Measurements from ENCODE around the gene RAB29.

The RAB29 gene

DNA sequence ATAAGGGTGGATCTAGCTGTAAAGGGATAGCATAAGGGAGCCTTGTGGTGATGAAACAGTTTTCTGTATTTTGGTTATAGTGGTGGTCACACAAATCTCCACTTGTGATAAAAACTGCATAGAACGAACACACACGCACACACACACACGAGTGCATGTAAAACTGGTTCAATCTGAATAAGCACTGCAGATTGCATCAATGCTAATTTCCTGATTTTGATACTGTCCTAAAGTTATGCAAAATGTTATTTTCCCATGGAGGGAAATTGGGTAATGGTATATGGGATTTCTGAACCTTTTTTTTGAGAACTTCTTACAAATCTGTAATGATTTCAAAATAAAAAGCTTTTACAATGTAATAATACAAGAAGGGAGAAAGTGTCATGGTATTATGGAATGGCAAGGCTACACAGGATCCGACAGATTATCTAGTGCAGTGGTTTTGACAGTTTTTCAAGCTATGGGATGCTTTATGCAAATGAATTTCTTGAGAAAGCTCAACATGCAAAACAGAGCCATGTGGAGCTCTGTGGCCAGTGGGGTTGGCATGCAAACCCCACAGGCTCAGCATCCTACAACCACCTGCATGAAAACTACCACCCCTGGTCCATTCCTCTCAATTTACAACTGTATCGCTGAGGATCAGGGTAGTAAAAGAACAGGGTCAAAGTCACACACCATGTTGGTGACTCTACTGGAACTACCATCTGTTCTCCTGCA is 18.9 kb upstream of the RAB29 start:
- no peak for DNase-seq

DNA sequence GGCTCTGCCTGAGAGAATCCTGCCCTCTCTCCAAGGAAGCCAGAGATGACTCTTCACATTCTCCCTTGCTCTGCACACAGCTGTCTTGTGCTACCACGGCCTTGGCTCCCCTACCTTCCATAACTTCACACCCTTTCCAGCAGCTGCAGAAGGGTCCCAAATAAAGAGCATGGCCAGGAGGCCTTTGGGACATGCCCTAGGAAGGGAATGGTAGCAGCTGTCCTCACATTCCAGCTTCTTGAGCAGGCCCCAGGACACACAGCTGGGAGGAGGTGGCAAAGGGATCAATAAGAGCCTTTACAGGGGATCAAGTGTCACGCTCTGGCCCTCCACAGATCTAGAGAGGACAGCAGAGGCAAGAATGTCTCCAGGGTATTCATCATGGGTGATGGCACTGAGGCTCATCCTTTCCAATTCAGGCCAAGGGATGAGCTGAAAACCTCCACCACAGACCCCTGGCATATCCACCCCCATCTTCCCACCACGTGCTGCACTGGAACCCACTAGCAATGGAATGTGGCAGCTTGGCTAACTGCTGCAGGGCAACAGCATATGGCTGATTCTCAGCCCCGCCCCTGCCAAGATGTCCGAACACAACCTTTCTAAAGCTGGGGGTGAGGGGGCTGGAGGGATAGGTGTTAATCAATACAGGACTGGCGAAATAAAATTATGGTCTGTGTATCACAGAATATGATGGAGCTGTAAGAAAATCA is 17.8 kb upstream of the RAB29 start:
- no peak for DNase-seq

DNA sequence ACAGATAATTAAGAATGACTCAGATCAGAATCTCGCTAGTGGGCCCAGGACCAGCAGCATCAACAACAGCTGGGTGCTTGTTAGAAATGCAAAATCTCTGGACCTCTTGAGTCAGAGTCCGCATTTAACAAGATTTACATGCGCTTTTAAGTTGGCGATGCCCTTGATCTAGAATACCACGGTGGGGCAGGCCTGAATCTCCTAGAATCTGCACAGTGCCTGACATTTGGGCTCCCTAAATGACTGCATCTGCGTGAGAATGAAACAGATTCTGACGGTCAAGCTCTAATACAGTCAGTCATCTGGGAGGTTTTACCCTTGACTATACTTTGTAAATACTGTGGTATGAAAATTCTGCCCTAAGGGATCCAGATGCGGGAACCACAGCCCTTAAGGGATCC is 17.2 kb upstream of the RAB29 start:
- no peak for DNase-seq

DNA sequence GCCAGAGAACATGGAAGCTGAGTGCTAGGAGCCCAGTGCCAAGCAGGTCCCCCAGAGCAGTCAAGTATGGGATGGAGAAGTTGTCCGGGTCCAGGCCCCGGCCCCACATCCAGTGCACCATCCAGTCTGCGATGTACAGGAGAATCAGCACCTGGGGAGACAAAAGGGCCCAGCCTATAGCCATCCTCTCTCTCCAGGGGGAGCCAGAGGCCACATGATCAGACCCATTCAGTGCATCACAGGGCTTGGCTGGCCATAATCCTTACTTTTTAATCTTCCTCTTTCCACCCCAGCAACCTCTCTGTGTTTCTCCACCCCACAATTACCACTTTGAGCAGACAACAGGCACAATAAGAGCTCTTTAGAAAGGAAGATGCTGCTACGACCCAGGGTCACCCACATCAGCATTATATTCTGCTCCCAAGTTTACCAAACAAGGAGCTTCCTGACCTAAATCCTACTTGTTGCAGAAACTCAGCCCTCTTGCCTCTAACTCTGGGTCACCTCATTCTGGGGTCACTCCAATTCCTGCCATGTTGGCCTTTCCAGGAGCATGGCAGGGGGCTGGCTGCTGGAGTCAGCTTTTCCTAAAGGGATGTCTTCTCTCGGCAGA is 16.4 kb upstream of the RAB29 start:
- DNase-seq = peak; percentile 68

DNA sequence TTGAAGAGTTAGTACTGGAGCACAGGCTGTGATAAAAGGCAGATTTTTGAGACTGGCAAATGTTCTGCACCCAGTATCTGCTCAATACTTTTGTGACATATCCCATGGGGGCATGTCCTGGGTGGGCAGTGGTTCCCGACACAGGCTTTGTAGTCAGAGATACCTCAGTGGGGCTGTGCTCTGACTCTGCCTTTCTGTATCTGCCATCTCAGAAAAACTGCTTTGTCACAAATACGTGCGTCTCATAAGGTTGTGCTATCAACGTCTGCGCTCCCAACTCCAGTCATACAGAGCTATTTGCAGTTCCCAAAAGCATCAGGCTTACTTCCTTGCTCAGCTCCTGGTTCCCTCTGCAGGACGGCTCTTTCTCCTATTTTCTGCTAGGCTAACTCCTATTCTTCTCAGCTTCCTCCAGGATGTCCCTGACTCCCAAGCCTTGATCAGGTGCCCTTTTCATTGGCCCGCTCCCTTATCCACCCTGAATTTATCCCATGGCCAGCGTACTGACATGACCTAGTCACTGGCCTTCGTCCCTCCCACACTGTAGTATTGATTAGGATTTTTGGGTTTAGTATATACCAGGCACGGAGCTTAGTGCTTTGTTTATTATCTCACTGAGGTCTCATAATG is 12.1 kb upstream of the RAB29 start:
- DNase-seq = no peak

DNA sequence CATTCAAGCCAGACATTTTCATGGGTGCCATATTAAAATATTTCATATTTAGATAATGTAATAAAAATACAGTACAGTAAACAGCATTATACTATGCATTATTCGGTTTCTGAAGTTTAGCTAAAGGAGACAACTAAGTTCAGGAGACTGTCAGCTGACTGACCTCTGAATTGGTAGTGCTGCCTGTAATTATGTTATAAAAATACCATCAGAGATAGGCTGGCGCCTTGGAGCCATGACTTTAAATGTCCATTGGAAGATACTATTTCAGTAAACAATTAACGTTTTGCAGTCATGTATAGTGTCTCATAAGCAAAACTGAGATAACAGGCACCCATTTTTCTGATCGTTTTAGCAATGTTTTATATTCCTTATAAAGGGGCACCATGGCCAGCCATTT is 11.3 kb upstream of the RAB29 start:
- no peak for DNase-seq

DNA sequence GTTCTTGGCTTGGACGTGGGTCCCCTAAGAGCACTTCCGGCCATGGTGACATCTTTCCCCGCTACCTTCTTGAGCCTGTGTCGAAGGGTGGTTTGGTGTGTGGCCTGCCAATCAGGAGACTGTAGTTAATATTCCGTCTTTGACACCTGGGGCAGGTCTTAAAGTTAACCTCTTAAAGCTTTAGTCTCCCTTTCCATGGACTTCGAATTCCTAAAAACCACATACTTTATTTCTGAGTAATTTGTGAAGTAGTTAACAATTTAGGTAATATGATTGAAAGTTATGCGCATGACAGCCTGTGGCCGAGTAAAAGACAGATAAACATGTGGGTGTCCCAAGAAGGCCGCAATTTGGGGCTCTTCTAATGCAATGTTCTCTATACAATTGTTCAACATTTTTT is 10.2 kb upstream of the RAB29 start:
- DNase-seq = no peak

DNA sequence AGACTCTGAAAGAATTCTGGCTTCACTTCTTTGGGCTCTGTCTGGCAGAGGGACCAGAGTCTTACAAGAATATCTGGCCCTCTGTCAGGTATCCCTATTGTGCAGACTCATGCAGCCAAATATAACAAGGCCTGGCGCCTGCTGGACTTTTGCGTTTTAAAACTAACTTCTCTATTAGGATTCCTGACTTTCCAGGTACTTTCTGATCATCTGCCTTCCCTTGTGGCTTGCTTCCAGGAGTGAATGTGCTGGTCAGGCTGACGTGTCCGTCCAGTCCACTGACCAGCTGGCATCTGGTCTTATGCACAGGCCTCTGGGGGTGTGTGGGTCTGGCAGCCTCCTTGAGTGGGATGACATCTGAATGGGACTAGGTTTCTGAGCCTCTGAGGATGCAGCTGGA is 8.6 kb upstream of the RAB29 start:
- no peak for DNase-seq

DNA sequence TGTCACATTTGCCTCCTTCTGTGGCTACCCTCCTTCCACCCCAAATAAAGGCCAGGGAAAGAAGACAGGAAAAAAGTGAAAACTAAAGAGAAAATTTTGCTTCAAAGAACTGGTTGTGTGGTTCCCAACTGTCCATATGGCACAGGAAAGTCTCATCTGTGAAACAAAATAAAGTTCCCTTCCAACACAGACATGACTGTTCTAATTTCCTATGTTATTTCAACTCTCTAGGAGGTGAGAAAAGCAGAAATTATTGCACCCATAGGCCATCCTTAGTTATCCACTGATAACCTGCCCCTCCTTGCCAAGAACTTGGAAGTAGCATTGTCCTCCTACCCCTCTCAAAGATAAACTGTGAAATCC is 8.1 kb upstream of the RAB29 start:
- DNase-seq = no peak

DNA sequence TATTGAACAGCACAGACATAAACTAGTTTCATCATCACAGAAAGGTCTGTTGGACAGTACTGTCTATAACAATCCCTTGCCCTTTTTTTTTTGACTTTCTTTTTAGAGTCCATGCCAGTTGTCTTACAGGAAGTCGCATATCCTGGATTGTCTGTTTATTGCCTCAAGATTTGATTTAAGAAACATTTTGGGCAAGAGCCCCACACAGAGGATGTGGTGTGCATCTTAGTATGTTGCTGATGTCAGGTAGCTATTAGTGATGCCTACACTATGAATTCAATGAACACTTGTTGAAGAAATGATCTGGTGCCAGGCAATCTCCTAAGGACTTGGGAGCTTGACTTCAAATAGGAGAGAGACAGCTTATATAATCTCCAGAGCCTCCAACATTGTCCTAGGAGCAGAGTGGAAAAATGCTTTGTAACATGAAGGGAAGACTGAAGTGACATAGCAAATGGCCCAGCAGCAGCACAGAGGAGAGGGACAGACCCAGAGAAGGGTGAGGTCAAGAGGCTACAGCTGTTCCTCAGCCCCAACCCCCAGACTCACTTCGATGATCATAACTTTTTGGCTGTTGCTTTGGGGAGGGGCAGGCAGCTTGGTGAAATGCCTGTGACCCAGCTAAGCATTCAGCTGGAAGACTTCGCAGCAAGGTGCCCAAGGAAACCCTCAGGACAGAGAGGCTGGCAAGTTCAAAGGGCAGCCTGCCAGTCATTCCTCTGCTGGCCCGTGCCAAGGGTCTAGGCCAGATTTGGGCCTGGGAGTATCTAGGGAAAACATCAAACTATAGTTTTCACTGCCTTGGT is 7.5 kb upstream of the RAB29 start:
- no peak for DNase-seq

DNA sequence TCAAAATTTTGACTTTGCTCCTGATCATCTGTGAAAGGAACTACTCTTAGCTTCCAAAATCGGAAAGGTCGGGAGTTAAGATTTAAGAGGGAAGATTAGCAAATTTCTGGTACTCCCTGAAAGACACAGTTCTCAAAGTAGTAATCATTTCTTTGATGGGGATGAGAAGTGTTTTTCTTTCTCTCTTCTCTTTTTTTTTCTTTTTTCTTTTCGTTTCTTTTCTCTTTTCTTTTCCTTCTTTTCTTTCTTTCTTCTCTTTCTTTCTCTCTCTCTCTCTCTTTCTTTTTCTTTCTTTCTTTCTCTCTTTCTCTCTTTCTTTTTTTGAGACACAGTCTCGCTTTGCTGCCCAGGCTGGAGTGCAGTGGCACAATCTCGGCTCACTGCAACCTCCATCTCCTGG is 5.1 kb upstream of the RAB29 start:
- no peak for DNase-seq

DNA sequence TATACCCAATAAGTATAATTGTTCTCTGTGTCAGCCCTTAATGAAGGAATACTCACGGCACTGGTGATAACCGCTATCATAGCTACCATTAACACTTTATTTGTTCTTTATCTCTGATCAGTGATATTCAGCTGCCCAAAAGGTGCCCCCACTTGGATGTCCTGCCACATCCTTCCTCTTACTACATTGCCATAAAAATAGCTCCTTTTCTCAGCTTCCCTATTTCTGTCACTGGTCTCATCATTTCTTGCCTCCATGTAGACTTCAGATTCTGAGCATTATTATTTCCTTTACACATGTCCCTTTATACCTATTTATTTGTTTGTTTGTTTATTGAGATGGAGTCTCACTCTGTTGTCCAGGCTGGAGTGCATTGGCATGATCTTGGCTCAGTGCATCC is 2.7 kb upstream of the RAB29 start:
- no peak for DNase-seq

DNA sequence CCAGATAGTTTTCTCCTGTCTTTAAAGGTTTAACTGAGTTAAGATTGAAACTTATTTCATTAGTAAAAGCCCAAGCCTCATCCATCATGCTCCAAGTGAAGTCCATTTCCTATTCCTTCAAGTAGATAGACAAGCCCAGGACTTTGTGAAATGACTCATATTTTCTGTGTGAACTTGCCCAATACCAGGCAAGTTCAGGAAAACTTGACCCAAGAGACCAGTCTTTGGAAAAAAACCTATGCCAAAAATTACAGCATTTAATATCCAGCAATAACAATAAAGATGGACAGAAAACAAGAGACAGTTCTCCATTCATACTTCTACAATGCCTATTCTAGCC is 405 bp upstream of the RAB29 start:
- DNase-seq = no peak

DNA sequence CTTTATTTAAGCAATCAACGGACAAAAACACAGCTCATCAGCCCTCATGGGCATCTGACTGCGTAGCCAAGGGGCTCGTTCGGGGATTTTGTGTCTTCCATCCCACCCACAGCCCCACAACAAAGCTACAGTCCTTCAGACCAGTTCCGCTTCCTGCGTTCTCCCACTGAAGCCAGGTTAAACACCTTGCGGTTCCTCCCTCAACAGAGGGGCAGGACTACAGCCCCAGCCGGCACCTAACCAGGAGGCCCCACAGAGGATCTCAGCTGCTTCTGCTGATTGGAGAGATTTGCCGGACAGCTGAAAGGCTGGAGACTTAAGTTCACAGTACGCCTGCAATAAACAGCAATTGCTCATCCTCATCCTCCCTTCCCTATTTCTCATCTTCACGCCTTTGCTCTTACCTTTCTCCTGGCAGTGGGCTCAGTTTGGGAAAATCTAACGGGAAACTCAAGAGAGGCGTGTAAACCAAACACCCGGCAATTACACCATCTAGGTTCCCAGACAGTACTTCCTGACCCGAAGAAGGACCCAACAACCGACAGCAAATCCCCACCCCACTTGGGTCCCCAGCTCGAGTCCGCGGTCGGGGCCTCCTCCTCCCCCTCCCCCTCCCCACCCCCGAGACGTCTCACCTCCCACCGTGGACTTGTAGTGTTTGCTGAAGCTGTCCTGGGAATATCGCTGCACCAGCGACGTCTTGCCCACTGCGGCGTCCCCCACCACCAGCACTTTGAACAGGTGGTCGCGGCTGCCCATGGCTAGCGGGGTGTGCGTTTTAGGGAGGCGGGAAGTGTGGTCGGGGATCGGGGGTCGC is 876 bp downstream of the RAB29 start:
- DNase-seq = no peak

DNA sequence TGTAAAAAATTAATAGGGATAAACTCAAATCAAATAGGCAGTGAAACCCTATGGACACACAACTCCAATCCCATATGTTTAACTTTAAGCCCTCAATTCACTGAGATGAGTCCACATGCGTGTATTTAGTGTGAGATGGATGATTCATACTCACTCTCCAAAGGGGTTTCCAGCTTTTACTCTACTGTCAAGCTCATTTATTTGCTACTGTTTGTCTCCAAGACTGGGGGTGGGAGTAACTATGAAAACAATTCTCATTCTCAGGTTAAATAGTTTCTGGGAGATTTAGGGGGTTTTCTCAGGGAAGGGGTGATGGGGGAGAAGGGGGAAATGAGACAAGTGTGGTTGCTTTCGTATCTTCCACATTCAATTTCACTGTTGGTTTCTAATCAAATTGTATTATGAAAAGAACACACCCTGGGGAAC is 2.7 kb downstream of the RAB29 start:
- DNase-seq = no peak

DNA sequence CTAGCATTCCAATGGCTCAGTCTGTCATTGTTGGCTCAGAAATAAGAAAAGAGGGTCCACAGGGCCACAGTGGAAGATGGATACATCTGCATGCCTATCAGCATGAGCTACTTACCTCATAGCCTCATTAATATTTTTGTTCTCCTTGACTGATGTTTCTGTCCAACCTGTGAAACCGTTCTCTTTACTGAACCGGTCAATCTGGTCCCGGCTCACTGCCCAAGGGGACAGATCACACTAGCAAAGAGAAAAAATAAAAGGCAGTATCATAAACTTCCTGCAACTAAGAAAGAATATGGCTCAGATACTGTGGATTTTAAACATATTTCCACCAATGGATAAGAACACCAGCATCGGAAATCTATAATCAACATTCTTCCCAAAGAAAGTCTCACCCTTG is 4.7 kb downstream of the RAB29 start:
- no peak for DNase-seq

DNA sequence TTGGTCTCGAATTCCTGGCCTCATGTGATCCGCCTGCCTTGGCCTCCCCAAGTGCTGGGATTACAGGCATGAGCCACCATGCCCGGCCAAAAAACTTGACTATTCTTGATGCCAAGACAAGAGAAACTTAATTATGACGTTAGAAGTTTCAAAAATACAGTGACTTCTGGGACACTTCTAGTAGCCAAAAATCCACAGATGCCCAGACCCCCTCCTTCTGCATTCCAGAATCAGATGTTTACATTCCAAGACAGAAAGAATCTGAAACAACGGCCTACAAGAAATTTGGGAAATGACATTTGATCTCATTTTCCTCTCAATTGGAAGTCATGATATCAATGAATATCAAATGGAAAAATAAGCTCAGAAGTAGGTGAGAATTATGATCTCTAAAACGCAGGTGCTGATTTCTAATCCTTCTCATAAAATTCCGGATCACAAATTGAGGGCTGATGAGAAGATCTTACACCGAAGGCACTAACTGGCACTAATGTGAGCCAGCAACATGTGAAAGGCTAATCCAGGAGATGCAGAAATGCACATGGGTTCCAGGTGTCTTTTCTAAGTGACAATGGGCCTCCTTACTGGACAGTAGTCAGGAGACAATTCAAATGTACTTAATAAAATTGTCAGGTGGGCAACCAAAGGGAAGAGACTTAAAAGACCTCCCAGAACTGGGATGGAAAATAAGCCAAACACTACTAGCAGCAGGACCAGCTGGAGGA is 5.5 kb downstream of the RAB29 start:
- no peak for DNase-seq

DNA sequence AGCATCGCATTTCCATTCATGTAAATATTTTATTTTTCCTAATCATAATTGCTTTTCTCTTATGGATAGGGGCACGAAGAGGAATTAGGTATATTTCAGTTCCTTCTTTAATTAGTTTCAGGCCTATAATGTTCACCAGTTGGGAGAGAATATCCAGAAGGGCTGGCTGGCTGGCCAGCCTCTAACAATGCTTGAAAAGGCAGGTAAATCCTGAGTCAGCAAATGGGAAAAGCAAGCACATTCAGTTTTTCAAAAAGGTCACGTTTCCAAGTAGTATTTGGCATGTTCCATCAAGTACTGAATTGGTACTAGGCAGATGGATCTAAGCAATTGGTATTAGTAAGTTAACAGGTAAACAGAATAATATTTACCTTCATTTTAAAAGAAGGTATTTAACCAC is 8.0 kb downstream of the RAB29 start:
- no peak for DNase-seq

DNA sequence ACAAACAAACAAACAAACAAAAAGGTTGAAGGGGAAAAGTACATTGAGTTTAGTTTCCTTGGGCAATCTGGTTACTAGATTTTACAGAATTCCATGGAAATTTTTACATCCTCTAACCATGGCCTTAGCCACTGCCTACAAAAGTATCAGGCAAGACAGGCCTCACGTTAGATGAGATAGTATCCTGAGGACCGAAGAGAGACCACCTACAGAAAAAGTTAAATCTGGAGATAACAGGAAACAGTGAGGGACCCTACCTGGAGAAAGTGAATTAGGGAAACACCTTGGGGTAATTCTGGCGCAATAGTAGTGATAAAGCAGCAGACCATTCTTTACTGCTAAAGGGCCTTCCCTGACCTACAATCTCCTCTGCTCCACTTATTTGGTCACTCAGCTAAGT is 8.7 kb downstream of the RAB29 start:
- no peak for DNase-seq

DNA sequence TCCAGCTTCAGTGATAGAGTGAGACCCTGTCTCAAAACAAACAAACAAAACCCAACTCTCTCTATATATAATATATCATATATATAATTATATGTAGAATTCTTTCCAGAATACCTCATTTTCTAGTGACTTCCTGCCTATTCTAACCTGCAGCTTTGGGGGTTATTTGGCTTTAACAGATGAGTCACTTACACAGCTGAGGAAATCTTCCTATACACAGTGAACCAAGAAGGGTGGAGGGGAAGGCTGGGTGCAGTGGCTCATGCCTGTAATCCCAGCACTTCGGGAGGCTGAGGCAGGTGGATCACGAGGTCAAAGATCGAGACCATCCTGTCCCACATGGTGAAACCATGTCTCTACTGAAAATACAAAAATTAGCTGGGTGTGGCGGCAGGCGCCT is 9.2 kb downstream of the RAB29 start:
- no peak for DNase-seq

DNA sequence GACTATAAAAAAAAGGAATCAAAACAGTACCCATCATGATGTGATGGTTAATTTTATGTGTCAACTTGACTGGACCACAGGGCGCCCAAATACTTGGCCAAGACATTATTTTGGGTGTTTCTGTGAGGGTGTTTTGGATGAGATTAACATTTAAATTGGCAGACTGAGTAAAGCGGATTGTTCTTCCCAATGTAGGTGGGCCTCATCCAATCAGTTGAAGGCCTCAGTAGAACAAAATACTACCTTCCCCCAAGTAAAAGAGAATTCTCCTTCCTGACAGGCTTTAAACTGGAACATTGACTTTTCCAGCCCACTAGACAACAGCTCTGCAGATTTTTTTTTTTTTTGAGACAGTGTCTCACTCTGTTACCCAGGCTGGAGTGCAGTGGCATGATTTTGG is 10.7 kb downstream of the RAB29 start:
- DNase-seq = no peak

DNA sequence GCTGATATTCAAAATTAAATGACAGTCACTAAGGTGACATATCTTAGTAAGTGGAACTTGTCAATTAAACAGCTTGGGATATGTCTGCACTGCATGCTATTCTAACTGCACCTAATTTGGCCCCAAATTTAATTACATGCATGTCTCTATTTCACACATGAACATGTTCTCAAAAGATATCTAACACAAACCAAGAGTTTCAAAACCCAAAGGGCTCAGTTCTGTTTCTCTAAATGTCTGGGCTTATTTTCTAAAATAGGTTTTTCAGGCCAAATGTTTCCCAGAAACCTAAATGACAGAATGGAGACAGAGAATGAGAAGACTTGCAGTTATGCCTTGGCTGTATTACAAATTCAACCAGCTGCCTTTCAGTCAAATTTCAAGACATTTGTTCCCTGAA is 11.3 kb downstream of the RAB29 start:
- DNase-seq = no peak

All from 8988T (cell line).